ENCODE results near the gene GSTM3.

GSTM3 gene

GRCh38 chr1:109716121-109716520 is 24.7 kb downstream of the GSTM3 start:
- no peaks in the 10 kb centered on the region for H3K9me3 ChIP-seq (ENCODE audit: low read length)
- H3F3A ChIP-seq (ENCODE audit: insufficient read depth, low read length), result no peaks in the 10 kb centered on the region
- no peak for TF ChIP-seq EZH2 (IDR thresholded peaks at IDR 0.05; ENCODE audit: borderline replicate concordance, low read length)
- TF ChIP-seq, protein P1, sequence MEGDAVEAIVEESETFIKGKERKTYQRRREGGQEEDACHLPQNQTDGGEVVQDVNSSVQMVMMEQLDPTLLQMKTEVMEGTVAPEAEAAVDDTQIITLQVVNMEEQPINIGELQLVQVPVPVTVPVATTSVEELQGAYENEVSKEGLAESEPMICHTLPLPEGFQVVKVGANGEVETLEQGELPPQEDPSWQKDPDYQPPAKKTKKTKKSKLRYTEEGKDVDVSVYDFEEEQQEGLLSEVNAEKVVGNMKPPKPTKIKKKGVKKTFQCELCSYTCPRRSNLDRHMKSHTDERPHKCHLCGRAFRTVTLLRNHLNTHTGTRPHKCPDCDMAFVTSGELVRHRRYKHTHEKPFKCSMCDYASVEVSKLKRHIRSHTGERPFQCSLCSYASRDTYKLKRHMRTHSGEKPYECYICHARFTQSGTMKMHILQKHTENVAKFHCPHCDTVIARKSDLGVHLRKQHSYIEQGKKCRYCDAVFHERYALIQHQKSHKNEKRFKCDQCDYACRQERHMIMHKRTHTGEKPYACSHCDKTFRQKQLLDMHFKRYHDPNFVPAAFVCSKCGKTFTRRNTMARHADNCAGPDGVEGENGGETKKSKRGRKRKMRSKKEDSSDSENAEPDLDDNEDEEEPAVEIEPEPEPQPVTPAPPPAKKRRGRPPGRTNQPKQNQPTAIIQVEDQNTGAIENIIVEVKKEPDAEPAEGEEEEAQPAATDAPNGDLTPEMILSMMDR (IDR thresholded peaks at IDR 0.05; ENCODE audit: low read length), result no peak
- no peak overlapping the region for H3K27ac ChIP-seq (ENCODE audit: low read depth, low read length, poor library complexity, severe bottlenecking)
- H3K4me2 ChIP-seq (ENCODE audit: low read length), result no peak overlapping the region
- H3K4me3 ChIP-seq (ENCODE audit: low read depth, low read length, poor library complexity, severe bottlenecking), result no peak overlapping the region
- no peaks in the 10 kb centered on the region for H3K9me2 ChIP-seq (ENCODE audit: low read depth, low read length)
- no peaks in the 10 kb centered on the region for H3K79me2 ChIP-seq (ENCODE audit: insufficient read depth, low read length)
- H4K20me1 ChIP-seq (ENCODE audit: insufficient read depth, low read length), result no peaks in the 10 kb centered on the region
- no peak overlapping the region for H3K9ac ChIP-seq (ENCODE audit: low read length)
- H2AFZ ChIP-seq (ENCODE audit: low read length), result no peak overlapping the region
- peaks cover 6% of the 10 kb centered on the region; the same call in 1 of the 2 replicates for H3K27me3 ChIP-seq (ENCODE audit: insufficient read depth, low read length)
- H3K4me1 ChIP-seq (ENCODE audit: insufficient read depth, low read length, severe bottlenecking), result no peaks in the 10 kb centered on the region
- H3K36me3 ChIP-seq (ENCODE audit: insufficient read depth, low read length), result no peaks in the 10 kb centered on the region

- no peaks in the 10 kb centered on the region for H3K9me2 ChIP-seq (ENCODE audit: low read depth, low read length)
- H3K36me3 ChIP-seq (ENCODE audit: insufficient read depth, low read length), result no peaks in the 10 kb centered on the region
- no peaks in the 10 kb centered on the region for H3K79me2 ChIP-seq (ENCODE audit: insufficient read depth, low read length)
- no peaks in the 10 kb centered on the region for H3K4me1 ChIP-seq (ENCODE audit: insufficient read depth, low read length, severe bottlenecking)
- TF ChIP-seq, protein P1 (IDR thresholded peaks at IDR 0.05; ENCODE audit: low read length), result no peak
- TF ChIP-seq EZH2 (IDR thresholded peaks at IDR 0.05; ENCODE audit: borderline replicate concordance, low read length), result no peak
- no peak overlapping the region for H3K27ac ChIP-seq (ENCODE audit: low read depth, low read length, poor library complexity, severe bottlenecking)
- H3K9ac ChIP-seq (ENCODE audit: low read length), result no peak overlapping the region
- no peaks in the 10 kb centered on the region for H3F3A ChIP-seq (ENCODE audit: insufficient read depth, low read length)
- H3K27me3 ChIP-seq (ENCODE audit: insufficient read depth, low read length), result peaks cover 6% of the 10 kb centered on the region; the same call in 1 of the 2 replicates
- H2AFZ ChIP-seq (ENCODE audit: low read length), result no peak overlapping the region
- H3K4me2 ChIP-seq (ENCODE audit: low read length), result no peak overlapping the region
- no peaks in the 10 kb centered on the region for H3K9me3 ChIP-seq (ENCODE audit: low read length)
- no peaks in the 10 kb centered on the region for H4K20me1 ChIP-seq (ENCODE audit: insufficient read depth, low read length)
- no peak overlapping the region for H3K4me3 ChIP-seq (ENCODE audit: low read depth, low read length, poor library complexity, severe bottlenecking)
Measured at GRCh38 chr1:109714661-109715372, 26.0 kb downstream of the GSTM3 start.

DNA sequence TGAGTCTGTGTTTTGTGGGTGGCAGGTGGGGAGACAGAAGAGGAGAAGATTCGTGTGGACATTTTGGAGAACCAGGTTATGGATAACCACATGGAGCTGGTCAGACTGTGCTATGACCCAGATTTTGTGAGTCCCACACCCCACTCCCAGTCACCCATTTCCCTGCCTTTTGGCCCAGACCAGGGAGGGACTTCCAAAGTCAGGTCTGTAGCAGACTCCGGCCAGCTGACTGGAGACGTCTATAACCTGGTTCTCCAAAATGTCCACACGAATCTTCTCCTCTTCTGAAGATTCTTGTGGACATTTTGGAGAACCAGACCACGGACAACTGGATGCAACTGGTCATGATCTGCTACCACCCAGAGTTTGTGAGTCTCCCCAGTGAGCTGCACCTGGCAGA is 27.2 kb downstream of the GSTM3 start:
- no peaks in the 10 kb centered on the region for H3K4me1 ChIP-seq (ENCODE audit: insufficient read depth, low read length, severe bottlenecking)
- H3K79me2 ChIP-seq (ENCODE audit: insufficient read depth, low read length), result no peaks in the 10 kb centered on the region
- TF ChIP-seq, protein P1 (IDR thresholded peaks at IDR 0.05; ENCODE audit: low read length), result no peak
- no peak for TF ChIP-seq EZH2 (IDR thresholded peaks at IDR 0.05; ENCODE audit: borderline replicate concordance, low read length)

More for the DNA sequence above, 27.2 kb downstream of the GSTM3 start:
- Histone ChIP-seq H3K9me2 (ENCODE audit: low read depth, low read length) (no peaks in the 10 kb centered on the region), H3K4me3 (ENCODE audit: low read depth, low read length, poor library complexity, severe bottlenecking) (no peak overlapping the region), H4K20me1 (ENCODE audit: insufficient read depth, low read length) (no peaks in the 10 kb centered on the region), H3K27ac (ENCODE audit: low read depth, low read length, poor library complexity, severe bottlenecking) (no peak overlapping the region), H3K9me3 (ENCODE audit: low read length) (no peaks in the 10 kb centered on the region), H3K9ac (ENCODE audit: low read length) (no peak overlapping the region), H3K27me3 (ENCODE audit: insufficient read depth, low read length) (peaks cover 6% of the 10 kb centered on the region; the same call in 1 of the 2 replicates), H3F3A (ENCODE audit: insufficient read depth, low read length) (no peaks in the 10 kb centered on the region), H3K4me2 (ENCODE audit: low read length) (no peak overlapping the region), H2AFZ (ENCODE audit: low read length) (no peak overlapping the region), H3K36me3 (ENCODE audit: insufficient read depth, low read length) (no peaks in the 10 kb centered on the region)

Measured in OCI-LY1 (cell line).